Measurements from ENCODE around the gene TEX10. TPM values are rescaled to one million over a fixed set of nuclear protein-coding genes. Genes with fewer than 3 reads are reported as not detected.

Gene TEX10
- 24.5 to 26.9 TPM (median 25.2 TPM) in 5 replicates for total RNA-seq (2022; extraction: Qiagen RNA extraction)

GRCh38 chr9:100352727-100353505 is at the start of gene TEX10:
Gene TEX10, minus strand, starts transcription at chr9:100352942. Its CDS starts 3,579 bp downstream, at chr9:100349363.

Other genes with a start within 250 kb of the TEX10 start
- 61.0 to 70.9 TPM (median 64.5 TPM) in 5 replicates for gene MSANTD3, start 74.2 kb upstream of the TEX10 start, total RNA-seq (2022; extraction: Qiagen RNA extraction)
- 0.53 to 1.7 TPM (median 1.1 TPM) in 5 replicates for gene TMEFF1, start 120.2 kb upstream of the TEX10 start, total RNA-seq (2022; extraction: Qiagen RNA extraction)
- 0.26 to 0.56 TPM (median 0.42 TPM) in 5 replicates for gene CAVIN4, start 225.1 kb upstream of the TEX10 start, total RNA-seq (2022; extraction: Qiagen RNA extraction)

Measured in A549 treated with Mapracorat at 1 μM for 4 hours (cell line).